ENCODE measurements around the gene PTPRS.

The PTPRS gene

DNA sequence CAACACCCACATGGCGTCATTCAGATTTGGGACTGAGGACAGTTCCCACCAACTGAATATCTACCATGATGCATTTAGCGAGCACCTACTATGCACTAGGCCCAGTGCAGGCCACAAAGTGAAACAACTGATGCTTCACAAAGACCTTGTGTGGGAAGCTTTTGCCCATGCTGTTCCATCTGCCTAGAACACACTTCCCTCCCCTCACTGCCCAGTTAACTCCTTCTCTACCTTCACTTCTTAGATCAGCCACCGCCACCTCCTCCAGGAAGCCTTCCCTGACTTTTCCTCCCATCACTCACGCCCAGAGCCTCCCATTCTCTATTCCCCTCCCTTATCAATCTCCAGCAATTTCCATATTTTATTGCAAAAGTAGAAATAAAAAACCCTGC is 25.7 kb downstream of the PTPRS start:
- peaks cover 2% of the 10 kb centered on the region for H3K27me3 ChIP-seq (ENCODE audit: insufficient read depth, poor library complexity, severe bottlenecking)
- H3K4me3 ChIP-seq (replicated peaks; ENCODE audit: insufficient read depth, low read length) = no peak overlapping the region
- no peak for DNase-seq (ENCODE audit: low read depth in 1 of 2, low spot score in 1 of 2)
- no peak overlapping the region for H3K27ac ChIP-seq (replicated peaks)
- TF ChIP-seq GABPA (IDR thresholded peaks at IDR 0.05; ENCODE audit: low read depth) (no peak), POLR2AphosphoS5 (IDR thresholded peaks at IDR 0.05; ENCODE audit: low read depth) (no peak), SPI1 (IDR thresholded peaks at IDR 0.05; ENCODE audit: borderline replicate concordance, low read depth) (no peak)
- TF ChIP-seq, protein P1, sequence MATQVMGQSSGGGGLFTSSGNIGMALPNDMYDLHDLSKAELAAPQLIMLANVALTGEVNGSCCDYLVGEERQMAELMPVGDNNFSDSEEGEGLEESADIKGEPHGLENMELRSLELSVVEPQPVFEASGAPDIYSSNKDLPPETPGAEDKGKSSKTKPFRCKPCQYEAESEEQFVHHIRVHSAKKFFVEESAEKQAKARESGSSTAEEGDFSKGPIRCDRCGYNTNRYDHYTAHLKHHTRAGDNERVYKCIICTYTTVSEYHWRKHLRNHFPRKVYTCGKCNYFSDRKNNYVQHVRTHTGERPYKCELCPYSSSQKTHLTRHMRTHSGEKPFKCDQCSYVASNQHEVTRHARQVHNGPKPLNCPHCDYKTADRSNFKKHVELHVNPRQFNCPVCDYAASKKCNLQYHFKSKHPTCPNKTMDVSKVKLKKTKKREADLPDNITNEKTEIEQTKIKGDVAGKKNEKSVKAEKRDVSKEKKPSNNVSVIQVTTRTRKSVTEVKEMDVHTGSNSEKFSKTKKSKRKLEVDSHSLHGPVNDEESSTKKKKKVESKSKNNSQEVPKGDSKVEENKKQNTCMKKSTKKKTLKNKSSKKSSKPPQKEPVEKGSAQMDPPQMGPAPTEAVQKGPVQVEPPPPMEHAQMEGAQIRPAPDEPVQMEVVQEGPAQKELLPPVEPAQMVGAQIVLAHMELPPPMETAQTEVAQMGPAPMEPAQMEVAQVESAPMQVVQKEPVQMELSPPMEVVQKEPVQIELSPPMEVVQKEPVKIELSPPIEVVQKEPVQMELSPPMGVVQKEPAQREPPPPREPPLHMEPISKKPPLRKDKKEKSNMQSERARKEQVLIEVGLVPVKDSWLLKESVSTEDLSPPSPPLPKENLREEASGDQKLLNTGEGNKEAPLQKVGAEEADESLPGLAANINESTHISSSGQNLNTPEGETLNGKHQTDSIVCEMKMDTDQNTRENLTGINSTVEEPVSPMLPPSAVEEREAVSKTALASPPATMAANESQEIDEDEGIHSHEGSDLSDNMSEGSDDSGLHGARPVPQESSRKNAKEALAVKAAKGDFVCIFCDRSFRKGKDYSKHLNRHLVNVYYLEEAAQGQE (IDR thresholded peaks at IDR 0.05; ENCODE audit: insufficient replicate concordance, low read depth) = no peak
- TF ChIP-seq, protein P2, sequence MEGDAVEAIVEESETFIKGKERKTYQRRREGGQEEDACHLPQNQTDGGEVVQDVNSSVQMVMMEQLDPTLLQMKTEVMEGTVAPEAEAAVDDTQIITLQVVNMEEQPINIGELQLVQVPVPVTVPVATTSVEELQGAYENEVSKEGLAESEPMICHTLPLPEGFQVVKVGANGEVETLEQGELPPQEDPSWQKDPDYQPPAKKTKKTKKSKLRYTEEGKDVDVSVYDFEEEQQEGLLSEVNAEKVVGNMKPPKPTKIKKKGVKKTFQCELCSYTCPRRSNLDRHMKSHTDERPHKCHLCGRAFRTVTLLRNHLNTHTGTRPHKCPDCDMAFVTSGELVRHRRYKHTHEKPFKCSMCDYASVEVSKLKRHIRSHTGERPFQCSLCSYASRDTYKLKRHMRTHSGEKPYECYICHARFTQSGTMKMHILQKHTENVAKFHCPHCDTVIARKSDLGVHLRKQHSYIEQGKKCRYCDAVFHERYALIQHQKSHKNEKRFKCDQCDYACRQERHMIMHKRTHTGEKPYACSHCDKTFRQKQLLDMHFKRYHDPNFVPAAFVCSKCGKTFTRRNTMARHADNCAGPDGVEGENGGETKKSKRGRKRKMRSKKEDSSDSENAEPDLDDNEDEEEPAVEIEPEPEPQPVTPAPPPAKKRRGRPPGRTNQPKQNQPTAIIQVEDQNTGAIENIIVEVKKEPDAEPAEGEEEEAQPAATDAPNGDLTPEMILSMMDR (IDR thresholded peaks at IDR 0.05; ENCODE audit: insufficient read depth, low read length) = no peak

DNA sequence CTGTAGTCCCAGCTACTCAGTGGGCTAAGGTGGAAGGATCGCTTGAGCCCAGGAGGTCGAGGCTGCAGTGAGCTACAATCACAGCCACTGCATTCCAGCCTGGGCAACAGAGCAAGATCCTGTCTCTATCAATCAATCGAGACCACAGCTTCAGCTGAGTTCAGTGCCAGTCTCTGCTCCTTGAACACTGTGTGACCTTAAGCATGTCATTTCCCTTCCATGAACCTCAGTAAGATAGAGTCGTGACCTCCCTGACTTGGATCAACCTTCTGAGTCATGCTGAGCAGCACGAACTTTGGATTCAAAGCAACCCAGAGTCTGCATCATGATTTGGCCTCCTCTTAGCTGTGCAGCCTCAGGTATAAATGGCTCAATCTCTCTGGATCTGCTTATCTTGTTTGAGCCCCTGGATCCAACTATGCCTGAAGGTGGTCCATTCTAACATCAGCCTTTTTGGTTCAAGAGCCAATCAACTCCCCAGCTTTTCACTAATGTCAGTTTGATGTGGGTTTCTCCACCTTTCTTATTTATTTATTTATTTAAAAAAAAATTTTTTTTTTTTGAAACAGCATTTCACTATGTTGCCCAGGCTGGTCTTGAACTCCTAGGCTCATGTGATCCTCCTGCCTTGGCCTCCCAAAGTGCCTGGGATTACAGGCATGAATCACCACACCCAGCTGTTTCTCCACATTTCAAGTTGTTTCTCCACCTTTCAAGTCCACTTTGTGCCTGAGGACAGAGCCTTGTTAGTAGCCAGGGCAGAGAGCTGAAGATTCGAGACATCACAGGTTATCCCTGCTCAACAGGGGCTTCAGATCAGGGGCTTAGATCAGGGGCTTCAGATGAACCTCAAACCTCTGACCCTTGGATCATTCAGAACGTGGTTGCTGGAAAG is 26.4 kb downstream of the PTPRS start:
- H3K27me3 ChIP-seq (ENCODE audit: insufficient read depth, poor library complexity, severe bottlenecking) = peaks cover 2% of the 10 kb centered on the region
- no peak overlapping the region for H3K27ac ChIP-seq (replicated peaks)
- H3K4me3 ChIP-seq (replicated peaks; ENCODE audit: insufficient read depth, low read length) = no peak overlapping the region
- DNase-seq (ENCODE audit: low read depth in 1 of 2, low spot score in 1 of 2) = no peak
- TF ChIP-seq, protein P1 (IDR thresholded peaks at IDR 0.05; ENCODE audit: insufficient replicate concordance, low read depth) = no peak
- TF ChIP-seq POLR2AphosphoS5 (IDR thresholded peaks at IDR 0.05; ENCODE audit: low read depth) = no peak
- TF ChIP-seq SPI1 (IDR thresholded peaks at IDR 0.05; ENCODE audit: borderline replicate concordance, low read depth) = no peak
- TF ChIP-seq, protein P2 (IDR thresholded peaks at IDR 0.05; ENCODE audit: insufficient read depth, low read length) = no peak
- no peak for TF ChIP-seq GABPA (IDR thresholded peaks at IDR 0.05; ENCODE audit: low read depth)

- no peak for TF ChIP-seq GABPA (IDR thresholded peaks at IDR 0.05; ENCODE audit: low read depth)
- TF ChIP-seq, protein P2 (IDR thresholded peaks at IDR 0.05; ENCODE audit: insufficient read depth, low read length) = no peak
- TF ChIP-seq POLR2AphosphoS5 (IDR thresholded peaks at IDR 0.05; ENCODE audit: low read depth) = no peak
- no peak for TF ChIP-seq SPI1 (IDR thresholded peaks at IDR 0.05; ENCODE audit: borderline replicate concordance, low read depth)
- TF ChIP-seq, protein P1 (IDR thresholded peaks at IDR 0.05; ENCODE audit: insufficient replicate concordance, low read depth) = no peak
- Histone ChIP-seq H3K4me3 (replicated peaks; ENCODE audit: insufficient read depth, low read length) (no peak overlapping the region), H3K27me3 (ENCODE audit: insufficient read depth, poor library complexity, severe bottlenecking) (peaks cover 2% of the 10 kb centered on the region), H3K27ac (replicated peaks) (no peak overlapping the region)
- DNase-seq (ENCODE audit: low read depth in 1 of 2, low spot score in 1 of 2) = no peak
Observed at GRCh38 chr19:5313307-5313706, 27.3 kb downstream of the PTPRS start.

Data from HL-60 (cell line).